ENCODE measurements around the gene NFAT5. TPM values are rescaled to one million over a fixed set of nuclear protein-coding genes. Genes with fewer than 3 reads are reported as not detected.
A peak's percentile ranks its signal among the peaks of the same experiment; 100 is the strongest.
"Not testable (repeated sequence)": the region's sequence is repeated elsewhere in the genome, so short reads cannot be mapped to it uniquely, and the experiment has no call there.

The NFAT5 gene
- total and polyA plus RNA-seq, 8 donors, result 1.2 to 57.2 (median 21.5) TPM

DNA sequence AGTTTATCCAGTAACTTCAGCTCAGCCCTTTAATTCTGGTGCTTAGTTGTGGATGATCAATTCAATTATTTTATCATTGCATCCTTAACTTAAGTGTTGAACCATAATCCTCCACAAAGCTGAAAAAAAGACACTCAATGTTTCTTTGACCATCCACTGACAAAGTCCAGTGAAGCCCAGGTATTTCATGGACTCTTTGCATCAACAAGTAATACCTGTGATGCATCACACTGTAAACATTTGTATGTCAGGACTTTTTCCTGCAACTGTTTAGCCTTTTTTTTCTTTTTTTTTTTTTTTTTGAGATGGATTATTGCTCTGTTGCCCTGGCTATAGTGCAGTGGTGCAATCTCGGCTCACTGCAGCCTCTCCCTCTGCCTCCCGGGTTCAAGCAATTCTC lies 6.6 kb upstream of the NFAT5 start:
- Histone ChIP-seq H3K4me3 (no peak overlapping the region), H3K27ac (no peak overlapping the region), H3K9me3 (no peaks in the 10 kb centered on the region), H3K4me1 (peaks cover 0 to 14% (median 3%) of the 10 kb centered on the region in 4 donors), H3K27me3 (no peaks in the 10 kb centered on the region), H3K36me3 (no peaks in the 10 kb centered on the region)
- TF ChIP-seq POLR2A (IDR thresholded peaks at IDR 0.05) (no peak), EP300 (IDR thresholded peaks at IDR 0.05) (no peak), POLR2AphosphoS5 (IDR thresholded peaks at IDR 0.05) (no peak)
- TF ChIP-seq, protein P1, sequence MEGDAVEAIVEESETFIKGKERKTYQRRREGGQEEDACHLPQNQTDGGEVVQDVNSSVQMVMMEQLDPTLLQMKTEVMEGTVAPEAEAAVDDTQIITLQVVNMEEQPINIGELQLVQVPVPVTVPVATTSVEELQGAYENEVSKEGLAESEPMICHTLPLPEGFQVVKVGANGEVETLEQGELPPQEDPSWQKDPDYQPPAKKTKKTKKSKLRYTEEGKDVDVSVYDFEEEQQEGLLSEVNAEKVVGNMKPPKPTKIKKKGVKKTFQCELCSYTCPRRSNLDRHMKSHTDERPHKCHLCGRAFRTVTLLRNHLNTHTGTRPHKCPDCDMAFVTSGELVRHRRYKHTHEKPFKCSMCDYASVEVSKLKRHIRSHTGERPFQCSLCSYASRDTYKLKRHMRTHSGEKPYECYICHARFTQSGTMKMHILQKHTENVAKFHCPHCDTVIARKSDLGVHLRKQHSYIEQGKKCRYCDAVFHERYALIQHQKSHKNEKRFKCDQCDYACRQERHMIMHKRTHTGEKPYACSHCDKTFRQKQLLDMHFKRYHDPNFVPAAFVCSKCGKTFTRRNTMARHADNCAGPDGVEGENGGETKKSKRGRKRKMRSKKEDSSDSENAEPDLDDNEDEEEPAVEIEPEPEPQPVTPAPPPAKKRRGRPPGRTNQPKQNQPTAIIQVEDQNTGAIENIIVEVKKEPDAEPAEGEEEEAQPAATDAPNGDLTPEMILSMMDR (IDR thresholded peaks at IDR 0.05), result no peak
- intact Hi-C loops (cut with DNase I; ENCODE audit: low total_unique reads), result no loop called here
- DNase-seq, result no peak
- WGBS, 5 donors, result 85 to 100% (median 92%) methylated on average over 2 of the region's 2 CpGs

DNA sequence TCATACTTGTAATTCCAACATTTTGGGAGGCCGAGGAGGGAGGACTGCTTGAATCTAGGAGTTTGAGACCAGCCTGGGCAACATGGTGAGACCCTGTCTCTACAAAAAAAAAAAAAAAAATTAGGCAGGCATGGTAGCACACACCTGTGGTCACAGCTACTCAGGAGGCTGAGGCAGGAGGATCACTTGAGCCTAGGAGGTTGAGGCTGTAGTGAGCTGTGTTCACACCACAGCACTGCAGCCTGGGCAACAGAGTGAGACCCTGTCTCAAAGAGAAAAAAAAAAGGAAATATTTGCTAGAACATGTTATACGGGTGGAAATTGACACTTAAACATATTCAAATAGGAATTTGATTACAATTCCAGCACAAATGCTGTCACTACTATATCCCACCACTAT lies 4.4 kb upstream of the NFAT5 start:
- intact Hi-C loops (cut with DNase I; ENCODE audit: low total_unique reads); H3K9me3 ChIP-seq; H3K27ac ChIP-seq; H3K36me3 ChIP-seq; H3K4me3 ChIP-seq; DNase-seq; H3K27me3 ChIP-seq: not testable (repeated sequence)
- 79 to 96% (median 89%) methylated on average over 2 of the region's 2 CpGs for WGBS, 5 donors
- H3K4me1 ChIP-seq, result peaks cover 6 to 24% (median 11%) of the 10 kb centered on the region in 4 donors

DNA sequence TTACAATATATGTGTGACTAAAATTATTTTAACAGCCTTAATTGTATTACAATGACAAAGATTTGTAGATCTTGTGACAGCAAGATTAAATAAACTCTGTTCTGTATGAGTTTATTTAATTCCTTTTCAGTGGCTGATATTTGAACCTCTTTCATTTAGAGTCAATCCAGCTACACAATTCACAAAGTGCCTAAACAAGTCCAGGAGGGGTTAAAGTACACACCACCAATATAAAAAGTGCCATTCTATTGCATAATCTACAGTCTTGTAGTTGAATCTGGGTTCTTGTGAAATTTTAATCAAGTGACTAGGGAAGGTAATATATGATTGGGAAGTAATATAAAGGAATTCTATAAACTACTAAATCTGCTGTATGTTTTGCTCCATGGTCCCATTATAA lies 3.9 kb upstream of the NFAT5 start:
- Histone ChIP-seq H3K9me3 (no peaks in the 10 kb centered on the region), H3K4me1 (peaks cover 6 to 24% (median 11%) of the 10 kb centered on the region in 4 donors), H3K4me3 (no peak overlapping the region), H3K27me3 (no peaks in the 10 kb centered on the region), H3K27ac (no peak overlapping the region), H3K36me3 (no peaks in the 10 kb centered on the region)
- DNase-seq, result peak in 1 of 2 donors; percentile 29
- no peak for TF ChIP-seq POLR2AphosphoS5 (IDR thresholded peaks at IDR 0.05)
- TF ChIP-seq EP300 (IDR thresholded peaks at IDR 0.05), result no peak
- no peak for TF ChIP-seq POLR2A (IDR thresholded peaks at IDR 0.05)
- TF ChIP-seq, protein P1 (IDR thresholded peaks at IDR 0.05), result no peak
- intact Hi-C loops (cut with DNase I; ENCODE audit: low total_unique reads), result no loop called here

DNA sequence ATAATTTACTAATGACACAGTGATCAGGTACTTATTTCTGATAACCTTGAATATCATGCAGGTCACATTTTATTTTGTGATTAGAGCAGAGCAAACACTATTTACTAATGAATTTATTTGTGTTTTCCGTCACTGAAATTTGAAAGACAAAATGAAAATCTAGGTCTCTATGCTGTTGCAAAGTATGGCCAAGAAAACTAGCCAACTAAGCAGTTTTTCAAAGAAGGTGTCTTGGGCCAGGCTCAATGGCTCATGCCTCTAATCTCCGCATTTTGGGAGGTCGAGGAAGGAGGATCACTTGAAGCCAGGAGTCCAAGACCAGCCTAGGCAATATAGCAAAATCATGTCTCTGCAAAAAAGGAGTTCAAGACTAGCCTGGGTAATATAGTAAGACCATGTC lies 3.0 kb upstream of the NFAT5 start:
- Histone ChIP-seq H3K27me3 (no peaks in the 10 kb centered on the region), H3K36me3 (no peaks in the 10 kb centered on the region), H3K4me3 (no peak overlapping the region), H3K4me1 (peaks cover 9 to 33% (median 18%) of the 10 kb centered on the region in 4 donors), H3K9me3 (no peaks in the 10 kb centered on the region), H3K27ac (no peak overlapping the region)
- whole genome bisulfite sequencing, 5 donors, result 87 to 94% (median 92%) methylated on average over 3 of the region's 3 CpGs
- no peak for TF ChIP-seq POLR2AphosphoS5 (IDR thresholded peaks at IDR 0.05)
- TF ChIP-seq POLR2A (IDR thresholded peaks at IDR 0.05), result no peak
- TF ChIP-seq EP300 (IDR thresholded peaks at IDR 0.05), result no peak
- TF ChIP-seq, protein P1 (IDR thresholded peaks at IDR 0.05), result no peak
- no peak for DNase-seq
- intact Hi-C loops (cut with DNase I; ENCODE audit: low total_unique reads), result no loop called here

DNA sequence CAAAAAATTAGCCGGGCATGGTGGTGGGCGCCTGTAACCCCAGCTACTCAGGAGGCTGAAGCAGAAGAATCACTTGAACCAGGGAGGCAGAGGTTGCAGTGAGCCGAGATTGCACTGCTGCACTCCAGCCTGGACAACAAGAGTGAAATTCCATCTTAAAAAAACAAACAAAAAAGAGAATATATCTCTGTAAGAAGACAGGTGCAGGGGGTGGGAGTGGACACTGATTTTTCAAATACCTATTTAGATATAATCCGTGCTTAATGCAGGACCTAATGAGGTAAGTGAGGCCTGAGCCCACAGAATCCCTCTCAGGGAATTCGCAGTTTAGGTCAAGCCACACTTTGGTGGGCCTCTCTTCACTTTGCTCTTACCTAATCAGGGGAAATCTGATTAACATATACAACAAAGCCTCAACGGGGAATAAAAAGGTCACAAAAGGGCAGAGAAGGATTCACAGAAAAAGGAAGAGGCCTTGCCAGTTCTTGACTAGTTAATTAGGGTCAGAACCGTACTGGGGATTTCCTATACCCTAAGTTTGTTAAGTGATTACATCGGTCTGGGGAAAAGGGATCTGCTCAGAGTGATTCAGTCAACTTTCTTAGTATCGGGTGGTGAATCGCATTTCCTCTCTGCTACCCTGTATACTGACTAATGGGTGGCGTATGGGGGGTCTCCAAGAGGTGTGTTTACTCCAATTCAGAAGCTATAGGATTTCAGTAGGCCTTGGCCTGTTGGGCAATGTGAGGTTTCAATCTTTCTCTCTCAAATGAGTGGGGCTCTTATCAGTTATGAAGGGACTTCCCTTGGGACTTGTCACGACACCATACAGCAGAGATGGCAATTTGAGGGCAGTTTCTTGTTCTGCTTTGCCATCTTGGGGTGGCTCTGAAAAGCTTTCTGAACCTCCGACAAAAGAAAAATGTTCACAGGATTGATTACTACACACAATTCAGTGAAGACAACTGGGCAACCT lies 1.9 kb upstream of the NFAT5 start:
- no peaks in the 10 kb centered on the region for H3K9me3 ChIP-seq
- peaks cover 17 to 44% (median 28%) of the 10 kb centered on the region in 4 donors for H3K4me1 ChIP-seq
- peak in 1 of 2 donors; percentile 39 for DNase-seq
- 61 to 74% (median 68%) methylated on average over 13 of the region's 13 CpGs for WGBS, 5 donors
- peak overlapping the region in 2 of 4 donors; percentile 89 to 93 for H3K4me3 ChIP-seq
- intact Hi-C loops (cut with DNase I; ENCODE audit: low total_unique reads), result no loop called here
- H3K36me3 ChIP-seq, result no peaks in the 10 kb centered on the region
- no peak for TF ChIP-seq POLR2A (IDR thresholded peaks at IDR 0.05)
- TF ChIP-seq EP300 (IDR thresholded peaks at IDR 0.05), result no peak
- TF ChIP-seq, protein P1 (IDR thresholded peaks at IDR 0.05), result no peak
- TF ChIP-seq POLR2AphosphoS5 (IDR thresholded peaks at IDR 0.05), result no peak
- peak overlapping the region in 4 of 5 donors; percentile 33 to 99 (median 99) for H3K27ac ChIP-seq
- H3K27me3 ChIP-seq, result no peaks in the 10 kb centered on the region
